Stimulated activated CD8-positive, alpha-beta memory T cell treated with anti-CD3 and anti-CD28 coated beads, Interleukin-12 subunit alpha, Interleukin-12 subunit beta, amount 100 ng/mL, for 24 hours (primary cell): ENCODE results near the gene GSC2.

Source experiments
- DNase-seq: peaks from one replicate; pipeline ENCODE4 v3.0.0-alpha.2; 2020; ENCODE audit errors: extremely low read depth

Gene GSC2

GRCh38 chr22:19119949-19120348 is 30.1 kb downstream of the GSC2 start:
- DNase-seq = no peak

- DNase-seq = no peak
Observed at GRCh38 chr22:19118329-19118880, 31.7 kb downstream of the GSC2 start.

- no peak for DNase-seq
Observed at GRCh38 chr22:19117111-19117512, 33.0 kb downstream of the GSC2 start.

GRCh38 chr22:19115628-19116027 is 34.5 kb downstream of the GSC2 start:
- no peak for DNase-seq

- DNase-seq = no peak
Observed at GRCh38 chr22:19114984-19115552, 35.0 kb downstream of the GSC2 start.

- no peak for DNase-seq
Observed at GRCh38 chr22:19113429-19113828, 36.7 kb downstream of the GSC2 start.

GRCh38 chr22:19111584-19111983 is 38.5 kb downstream of the GSC2 start:
- no peak for DNase-seq

GRCh38 chr22:19111140-19111539 is 39.0 kb downstream of the GSC2 start:
- no peak for DNase-seq

- DNase-seq = no peak
Observed at GRCh38 chr22:19110646-19111045, 39.4 kb downstream of the GSC2 start.

GRCh38 chr22:19110064-19110458 is 40.0 kb downstream of the GSC2 start:
- no peak for DNase-seq

- no peak for DNase-seq
Observed at GRCh38 chr22:19109198-19110063, 40.7 kb downstream of the GSC2 start.

- DNase-seq = no peak
Observed at GRCh38 chr22:19108807-19109197, 41.3 kb downstream of the GSC2 start.

- DNase-seq = no peak
Observed at GRCh38 chr22:19107730-19108074, 42.4 kb downstream of the GSC2 start.

GRCh38 chr22:19106886-19107729 is 43.0 kb downstream of the GSC2 start:
- DNase-seq = no peak

GRCh38 chr22:19105867-19106802 is 44.0 kb downstream of the GSC2 start:
- DNase-seq = no peak

- no peak for DNase-seq
Observed at GRCh38 chr22:19105456-19105855, 44.6 kb downstream of the GSC2 start.

- no peak for DNase-seq
Observed at GRCh38 chr22:19103880-19104821, 45.9 kb downstream of the GSC2 start.

GRCh38 chr22:19098157-19098556 is 51.9 kb downstream of the GSC2 start:
- DNase-seq = no peak

- no peak for DNase-seq
Observed at GRCh38 chr22:19097518-19097917, 52.6 kb downstream of the GSC2 start.
